GM12801 (cell line): ENCODE data around the gene SLC6A16.

Experiments used
- TF ChIP-seq, protein P1 (sequence below): IDR thresholded peaks from one replicate; pipeline ENCODE4 v1.5.1; 2011; ENCODE audit warnings: control low read depth; ENCODE audit not compliant: insufficient read length; ENCODE audit errors: extremely low read depth

Gene SLC6A16

DNA sequence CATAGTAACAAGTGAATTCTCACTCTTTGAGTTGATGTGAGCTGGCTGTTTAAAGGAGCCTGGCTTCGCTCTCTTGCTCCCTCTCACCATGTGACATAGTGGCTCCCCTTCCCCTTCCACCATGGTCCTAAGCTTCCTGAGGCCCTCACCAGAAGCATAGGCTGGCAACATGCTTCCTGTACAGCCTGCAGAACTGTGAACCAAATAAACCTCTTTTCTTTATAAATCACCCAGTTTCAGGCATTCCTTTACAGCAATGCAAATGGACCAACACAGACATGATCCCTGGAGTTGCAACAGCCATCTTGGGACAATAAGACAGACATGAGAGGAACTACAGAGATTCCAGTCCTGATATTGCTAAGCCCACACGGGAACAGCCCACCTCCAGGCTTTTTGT is 24.6 kb upstream of the SLC6A16 start:
- TF ChIP-seq, protein P1, sequence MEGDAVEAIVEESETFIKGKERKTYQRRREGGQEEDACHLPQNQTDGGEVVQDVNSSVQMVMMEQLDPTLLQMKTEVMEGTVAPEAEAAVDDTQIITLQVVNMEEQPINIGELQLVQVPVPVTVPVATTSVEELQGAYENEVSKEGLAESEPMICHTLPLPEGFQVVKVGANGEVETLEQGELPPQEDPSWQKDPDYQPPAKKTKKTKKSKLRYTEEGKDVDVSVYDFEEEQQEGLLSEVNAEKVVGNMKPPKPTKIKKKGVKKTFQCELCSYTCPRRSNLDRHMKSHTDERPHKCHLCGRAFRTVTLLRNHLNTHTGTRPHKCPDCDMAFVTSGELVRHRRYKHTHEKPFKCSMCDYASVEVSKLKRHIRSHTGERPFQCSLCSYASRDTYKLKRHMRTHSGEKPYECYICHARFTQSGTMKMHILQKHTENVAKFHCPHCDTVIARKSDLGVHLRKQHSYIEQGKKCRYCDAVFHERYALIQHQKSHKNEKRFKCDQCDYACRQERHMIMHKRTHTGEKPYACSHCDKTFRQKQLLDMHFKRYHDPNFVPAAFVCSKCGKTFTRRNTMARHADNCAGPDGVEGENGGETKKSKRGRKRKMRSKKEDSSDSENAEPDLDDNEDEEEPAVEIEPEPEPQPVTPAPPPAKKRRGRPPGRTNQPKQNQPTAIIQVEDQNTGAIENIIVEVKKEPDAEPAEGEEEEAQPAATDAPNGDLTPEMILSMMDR, result no peak

DNA sequence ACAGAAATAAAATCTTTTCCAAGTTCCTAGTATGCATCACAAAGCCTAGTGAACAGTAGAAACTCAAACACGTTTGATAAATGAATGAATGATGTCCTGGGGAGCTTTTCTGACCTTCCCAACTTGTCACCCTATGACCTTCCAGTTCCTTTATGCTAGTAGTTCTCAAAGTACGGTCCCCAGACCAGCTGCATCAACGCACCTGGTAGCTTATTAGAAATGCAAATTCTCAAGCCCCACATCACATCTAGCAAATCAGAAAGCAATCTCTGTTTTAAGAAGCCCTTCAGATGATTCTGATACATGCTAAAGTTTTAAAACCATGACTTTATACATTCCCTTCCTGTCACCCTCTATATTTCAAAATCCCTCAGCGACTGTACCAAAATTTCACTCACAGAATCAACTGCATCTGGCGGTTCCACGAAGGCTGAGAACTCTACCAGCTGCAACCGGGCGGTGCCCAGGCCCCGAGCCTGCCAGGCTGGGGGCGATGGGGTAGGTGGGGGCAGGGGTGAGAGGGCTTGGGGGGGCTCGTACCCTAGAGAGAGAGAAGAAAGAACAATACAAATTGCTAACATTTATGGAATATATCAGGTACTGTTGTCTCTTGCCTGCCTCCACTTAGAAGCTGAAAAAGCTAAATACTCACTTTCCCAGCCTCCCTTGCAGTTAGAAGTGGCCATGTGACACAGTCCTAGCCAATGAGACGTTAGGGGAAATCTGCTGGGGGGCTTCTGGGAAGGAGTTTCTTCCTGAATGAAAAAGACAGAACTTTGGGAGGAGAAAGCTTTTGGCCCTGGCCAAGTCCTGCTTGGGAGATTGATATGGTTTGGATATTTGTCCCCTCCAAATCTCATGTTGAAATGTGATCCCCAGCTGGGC is 23.6 kb upstream of the SLC6A16 start:
- TF ChIP-seq, protein P1, result no peak

DNA sequence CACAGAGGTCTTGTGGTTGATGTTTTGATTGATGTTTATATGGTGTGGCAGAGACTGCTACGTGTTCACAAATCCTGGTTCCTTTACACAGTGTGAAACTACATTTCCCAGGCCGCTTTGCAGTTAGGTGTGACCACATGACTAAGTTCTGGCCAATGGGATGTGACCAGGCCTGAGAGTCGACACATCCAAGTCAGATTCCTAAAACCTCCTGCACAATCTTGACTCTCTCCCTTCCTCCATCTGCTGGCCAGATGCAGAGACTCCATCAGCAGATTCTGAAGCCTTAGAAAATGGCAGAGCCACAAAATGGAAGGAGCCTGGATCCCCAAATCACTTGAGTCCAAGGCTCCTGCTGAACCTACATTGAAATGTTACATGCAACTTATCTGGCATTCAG is 22.8 kb upstream of the SLC6A16 start:
- TF ChIP-seq, protein P1, result no peak

DNA sequence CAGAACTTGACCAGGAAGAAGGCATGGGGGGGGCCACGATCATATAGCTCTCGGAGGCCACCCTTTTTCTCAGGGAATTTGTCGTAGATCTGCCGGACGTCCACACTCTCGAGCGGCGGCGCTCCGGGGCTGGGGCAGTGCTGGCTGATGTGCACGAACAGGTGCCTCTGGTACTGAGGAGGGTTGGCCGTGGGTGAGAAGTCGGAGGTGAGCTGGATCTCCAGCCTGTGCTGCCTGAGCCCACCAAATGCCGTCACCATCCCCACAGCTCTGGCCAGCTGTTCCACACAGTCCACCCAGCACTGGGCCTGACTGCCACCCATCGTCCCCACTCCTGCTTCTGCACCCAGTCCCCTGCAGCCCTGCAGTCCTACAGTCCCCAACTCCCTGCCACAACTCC is 22.2 kb upstream of the SLC6A16 start:
- TF ChIP-seq, protein P1, result no peak

DNA sequence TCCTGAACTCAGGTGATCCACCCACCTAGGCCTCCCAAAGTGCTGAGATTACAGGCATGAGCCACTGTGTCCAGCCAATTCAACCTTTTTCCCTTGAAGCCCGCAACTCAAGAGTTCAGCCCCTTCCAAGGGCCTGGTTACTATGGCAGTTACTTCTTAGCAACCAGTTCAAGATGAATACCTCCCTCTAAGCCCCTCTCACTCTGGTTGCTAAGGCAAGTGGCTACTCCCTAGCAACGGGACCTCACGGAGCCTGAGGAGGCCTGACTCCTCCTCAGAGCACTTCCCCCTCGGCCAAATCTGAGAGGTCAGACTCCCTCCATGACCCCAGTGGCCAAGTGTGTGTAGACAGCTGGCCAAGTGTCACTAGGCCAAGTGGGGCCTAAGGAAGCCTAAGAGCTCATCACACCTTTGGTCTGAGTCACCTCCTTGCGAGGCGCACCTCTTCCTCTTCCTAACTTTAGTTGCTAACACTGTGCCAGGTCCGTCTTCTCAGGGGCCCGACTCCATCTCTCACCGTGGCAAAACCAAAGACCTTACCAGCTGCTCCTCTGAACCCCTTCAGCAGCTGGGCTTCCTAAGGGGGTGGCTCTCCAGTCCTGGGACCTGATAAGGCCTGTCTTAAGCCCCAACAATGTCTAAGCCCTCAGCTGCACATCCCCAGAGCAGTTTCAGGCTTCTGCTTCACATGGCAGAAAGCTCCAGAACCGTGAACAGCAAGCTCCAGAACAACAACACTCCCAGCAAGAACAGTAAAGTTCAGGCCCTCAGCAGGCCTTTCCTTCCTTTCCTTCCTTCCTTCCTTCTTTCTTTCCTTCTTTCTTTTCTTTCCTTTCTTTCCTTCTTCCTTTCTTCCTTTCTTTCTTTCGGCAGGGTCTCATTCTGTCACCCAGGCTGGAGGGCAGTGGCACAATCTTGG is 19.8 kb upstream of the SLC6A16 start:
- TF ChIP-seq, protein P1, result no peak

DNA sequence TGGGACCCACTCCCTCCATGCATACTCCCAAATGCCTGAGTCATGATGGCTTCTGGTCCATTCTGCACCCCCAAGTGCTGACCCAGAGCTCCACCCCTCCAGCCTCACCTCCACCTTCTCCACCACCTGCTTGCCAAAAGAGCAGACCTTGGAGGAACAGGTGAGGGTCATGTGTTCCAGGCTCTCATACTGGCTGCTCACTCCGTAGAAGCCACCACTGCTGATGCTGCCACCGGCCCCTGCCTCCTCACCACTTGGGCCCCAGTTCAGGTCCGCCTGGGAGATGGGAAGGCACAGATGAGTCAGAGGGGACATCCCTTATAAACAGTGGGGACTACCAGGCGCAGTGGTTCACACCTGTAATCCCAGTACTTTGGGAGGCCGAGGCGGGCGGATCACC is 18.1 kb upstream of the SLC6A16 start:
- TF ChIP-seq, protein P1, result no peak

DNA sequence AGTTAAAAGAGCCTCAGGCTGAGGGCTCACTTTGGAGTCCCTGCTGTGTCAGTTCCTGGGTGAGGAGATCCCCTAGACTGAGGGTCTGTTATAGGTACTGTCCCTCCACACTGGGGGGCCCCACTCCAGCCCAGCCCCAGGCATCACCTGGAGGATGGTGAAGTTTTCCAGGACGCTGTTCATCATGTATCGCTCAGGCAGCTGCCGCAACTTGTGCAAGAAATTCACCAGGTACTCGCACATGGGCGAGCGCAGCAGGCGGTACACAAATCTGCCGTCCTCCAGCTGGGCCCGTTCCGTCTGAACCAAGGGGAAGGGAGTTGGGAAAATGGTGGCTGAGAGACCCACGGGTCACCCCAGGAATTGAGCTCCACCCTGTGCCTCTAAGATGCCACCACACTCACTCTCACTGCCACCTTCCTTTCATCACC is 17.3 kb upstream of the SLC6A16 start:
- TF ChIP-seq, protein P1, result no peak
